ENCODE measurements around the gene TMPRSS13.
A peak's percentile ranks its signal among the peaks of the same experiment; 100 is the strongest.

TMPRSS13 gene

GRCh38 chr11:117914991-117915618, 14.1 kb downstream of the TMPRSS13 start:
- no peak overlapping the region for H3K4me3 ChIP-seq
- H4K20me1 ChIP-seq, result no peaks in the 10 kb centered on the region
- no peak for TF ChIP-seq Cebpa-rat (IDR thresholded peaks at IDR 0.05)
- no peaks in the 10 kb centered on the region for H3K27me3 ChIP-seq
- 0 out of 2 replicates have a peak, but pooled peaks cover 6% of the 10 kb centered on the region for H3K4me1 ChIP-seq
- H3K36me3 ChIP-seq, result no peaks in the 10 kb centered on the region
- no peak overlapping the region for H3K9ac ChIP-seq
- H3K9me3 ChIP-seq, result no peaks in the 10 kb centered on the region
- H3K4me2 ChIP-seq, result 0 out of 2 replicates have a peak overlapping the region, but pooled peaks have one; percentile 14
- no peak overlapping the region for H3K27ac ChIP-seq

- H3K9ac ChIP-seq, result no peak overlapping the region
- H3K4me1 ChIP-seq, result 0 out of 2 replicates have a peak, but pooled peaks cover 6% of the 10 kb centered on the region
- TF ChIP-seq Cebpa-rat (IDR thresholded peaks at IDR 0.05), result no peak
- H3K4me2 ChIP-seq, result no peak overlapping the region
- H4K20me1 ChIP-seq, result no peaks in the 10 kb centered on the region
- H3K27me3 ChIP-seq, result no peaks in the 10 kb centered on the region
- H3K36me3 ChIP-seq, result no peaks in the 10 kb centered on the region
- H3K9me3 ChIP-seq, result no peaks in the 10 kb centered on the region
- H3K27ac ChIP-seq, result no peak overlapping the region
- no peak overlapping the region for H3K4me3 ChIP-seq
These were observed 14.8 kb downstream of the TMPRSS13 start for GRCh38 chr11:117914398-117914761.

- no peaks in the 10 kb centered on the region for H3K27me3 ChIP-seq
- no peaks in the 10 kb centered on the region for H4K20me1 ChIP-seq
- no peak for TF ChIP-seq Cebpa-rat (IDR thresholded peaks at IDR 0.05)
- H3K9me3 ChIP-seq, result no peaks in the 10 kb centered on the region
- 0 out of 2 replicates have a peak, but pooled peaks cover 6% of the 10 kb centered on the region for H3K4me1 ChIP-seq
- H3K36me3 ChIP-seq, result no peaks in the 10 kb centered on the region
- H3K4me3 ChIP-seq, result no peak overlapping the region
- no peak overlapping the region for H3K27ac ChIP-seq
- H3K4me2 ChIP-seq, result no peak overlapping the region
- H3K9ac ChIP-seq, result no peak overlapping the region
These were observed 15.3 kb downstream of the TMPRSS13 start for GRCh38 chr11:117913736-117914397.

GRCh38 chr11:117912497-117912896, 16.7 kb downstream of the TMPRSS13 start:
- TF ChIP-seq Cebpa-rat (IDR thresholded peaks at IDR 0.05), result no peak
- H4K20me1 ChIP-seq, result no peaks in the 10 kb centered on the region
- H3K4me3 ChIP-seq, result no peak overlapping the region
- no peaks in the 10 kb centered on the region for H3K36me3 ChIP-seq
- H3K27ac ChIP-seq, result no peak overlapping the region
- H3K9ac ChIP-seq, result no peak overlapping the region
- no peaks in the 10 kb centered on the region for H3K9me3 ChIP-seq
- H3K27me3 ChIP-seq, result no peaks in the 10 kb centered on the region
- H3K4me2 ChIP-seq, result no peak overlapping the region
- 0 out of 2 replicates have a peak, but pooled peaks cover 6% of the 10 kb centered on the region for H3K4me1 ChIP-seq

- Histone ChIP-seq H3K4me3 (no peak overlapping the region), H3K4me2 (no peak overlapping the region), H3K4me1 (0 out of 2 replicates have a peak, but pooled peaks cover 6% of the 10 kb centered on the region), H3K36me3 (no peaks in the 10 kb centered on the region), H3K27ac (no peak overlapping the region), H4K20me1 (no peaks in the 10 kb centered on the region), H3K27me3 (no peaks in the 10 kb centered on the region), H3K9me3 (no peaks in the 10 kb centered on the region), H3K9ac (no peak overlapping the region)
- no peak for TF ChIP-seq Cebpa-rat (IDR thresholded peaks at IDR 0.05)
These were observed 17.5 kb downstream of the TMPRSS13 start for GRCh38 chr11:117911694-117912093.

GRCh38 chr11:117910941-117911655, 18.1 kb downstream of the TMPRSS13 start:
- no peak overlapping the region for H3K27ac ChIP-seq
- H3K36me3 ChIP-seq, result no peaks in the 10 kb centered on the region
- no peaks in the 10 kb centered on the region for H3K27me3 ChIP-seq
- no peak for TF ChIP-seq Cebpa-rat (IDR thresholded peaks at IDR 0.05)
- no peaks in the 10 kb centered on the region for H4K20me1 ChIP-seq
- H3K4me1 ChIP-seq, result 0 out of 2 replicates have a peak, but pooled peaks cover 6% of the 10 kb centered on the region
- H3K4me3 ChIP-seq, result no peak overlapping the region
- no peak overlapping the region for H3K9ac ChIP-seq
- no peaks in the 10 kb centered on the region for H3K9me3 ChIP-seq
- no peak overlapping the region for H3K4me2 ChIP-seq

- H3K27me3 ChIP-seq, result no peaks in the 10 kb centered on the region
- 0 out of 2 replicates have a peak, but pooled peaks cover 6% of the 10 kb centered on the region for H3K4me1 ChIP-seq
- H3K4me2 ChIP-seq, result no peak overlapping the region
- H4K20me1 ChIP-seq, result no peaks in the 10 kb centered on the region
- TF ChIP-seq Cebpa-rat (IDR thresholded peaks at IDR 0.05), result no peak
- no peaks in the 10 kb centered on the region for H3K36me3 ChIP-seq
- no peak overlapping the region for H3K27ac ChIP-seq
- H3K9me3 ChIP-seq, result no peaks in the 10 kb centered on the region
- H3K4me3 ChIP-seq, result no peak overlapping the region
- H3K9ac ChIP-seq, result no peak overlapping the region
These were observed 18.7 kb downstream of the TMPRSS13 start for GRCh38 chr11:117910525-117910924.

- no peak overlapping the region for H3K9ac ChIP-seq
- no peaks in the 10 kb centered on the region for H3K9me3 ChIP-seq
These were observed 19.4 kb downstream of the TMPRSS13 start for GRCh38 chr11:117909611-117910382.

GRCh38 chr11:117908959-117909610, 20.1 kb downstream of the TMPRSS13 start:
- Histone ChIP-seq H3K9ac (no peak overlapping the region), H3K4me2 (no peak overlapping the region), H4K20me1 (no peaks in the 10 kb centered on the region), H3K27ac (no peak overlapping the region), H3K36me3 (no peaks in the 10 kb centered on the region), H3K4me3 (no peak overlapping the region), H3K9me3 (no peaks in the 10 kb centered on the region), H3K27me3 (no peaks in the 10 kb centered on the region), H3K4me1 (peaks cover 4% of the 10 kb centered on the region)
- TF ChIP-seq Cebpa-rat (IDR thresholded peaks at IDR 0.05), result no peak

More at GRCh38 chr11:117909611-117910382, 19.4 kb downstream of the TMPRSS13 start:
- no peaks in the 10 kb centered on the region for H4K20me1 ChIP-seq
- no peak for TF ChIP-seq Cebpa-rat (IDR thresholded peaks at IDR 0.05)
- no peak overlapping the region for H3K4me2 ChIP-seq
- no peak overlapping the region for H3K27ac ChIP-seq
- H3K27me3 ChIP-seq, result no peaks in the 10 kb centered on the region
- no peaks in the 10 kb centered on the region for H3K36me3 ChIP-seq
- H3K4me3 ChIP-seq, result no peak overlapping the region
- H3K4me1 ChIP-seq, result 0 out of 2 replicates have a peak, but pooled peaks cover under 1% of the 10 kb centered on the region

Data from BLaER1 (cell line).